IMR-90 (cell line): ENCODE data around the gene COLGALT1. TPM values are rescaled to one million over a fixed set of nuclear protein-coding genes. Genes with fewer than 3 reads are reported as not detected.

Experiments used
- ATAC-seq: fragments of 200-7000 bp; cut with Tn5 transposase; 2 replicates; pipeline ENCODE4 v1.9.1; 2020; ENCODE audit warnings: low read depth, mild to moderate bottlenecking, moderate library complexity
- BruUV-seq: library from RNA; stranded (reverse); fragments of 400-500 nt; replicated peaks from 2 replicates; lab custom pipeline; 2021; lab: Mats Ljungman, UMichigan
- CTCF ChIA-PET: fragments of 300-600 bp; formaldehyde crosslinking; extraction: SDS; loops from one replicate; lab custom pipeline; 2021; ENCODE audit warnings: antibody characterized with exemption; lab: Yijun Ruan, JAX
- POLR2A ChIA-PET: fragments of 300-600 bp; sonication (Branson Sonifier 250); formaldehyde crosslinking; loops from one replicate; lab custom pipeline; 2022; ENCODE audit warnings: antibody characterized with exemption; ENCODE audit not compliant: unreplicated experiment; lab: Charles Lee
- DNase-seq: peaks from one replicate; pipeline ENCODE4 v3.0.0; 2013
- H2AFZ ChIP-seq: replicated peaks from 2 replicates; pipeline ENCODE3; 2013; ENCODE audit warnings: low read length, mild to moderate bottlenecking; ENCODE audit not compliant: poor library complexity
- H2AK5ac ChIP-seq: 2 replicates; pipeline ENCODE4 v1.6.1; 2013; ENCODE audit warnings: low read depth, low read length, inconsistent platforms
- H2AK9ac ChIP-seq: replicated peaks from 2 replicates; pipeline ENCODE3; 2013; ENCODE audit warnings: mild to moderate bottlenecking, low read depth, low read length, moderate library complexity; ENCODE audit not compliant: poor library complexity
- H2BK120ac ChIP-seq: 2 replicates; pipeline ENCODE4 v1.6.1; 2013; ENCODE audit warnings: low read depth, low read length, inconsistent platforms
- H2BK15ac ChIP-seq: 3 replicates; pipeline ENCODE4 v1.6.1; 2013; ENCODE audit warnings: low read depth, low read length, inconsistent platforms
- H2BK20ac ChIP-seq: 2 replicates; pipeline ENCODE4 v1.6.1; 2013; ENCODE audit warnings: low read depth, mild to moderate bottlenecking, inconsistent platforms, low read length, moderate library complexity
- H2BK5ac ChIP-seq: 2 replicates; pipeline ENCODE4 v1.6.1; 2013; ENCODE audit warnings: mild to moderate bottlenecking, low read depth, low read length, inconsistent platforms; ENCODE audit not compliant: poor library complexity, severe bottlenecking
- H3K14ac ChIP-seq: replicated peaks from 2 replicates; pipeline ENCODE4 v1.6.1; 2013; ENCODE audit warnings: low read depth, low read length, inconsistent platforms
- H3K18ac ChIP-seq: 2 replicates; pipeline ENCODE4 v1.6.1; 2013; ENCODE audit warnings: low read depth, low read length, control low read depth
- H3K23ac ChIP-seq: 2 replicates; pipeline ENCODE4 v1.6.1; 2013; ENCODE audit warnings: low read depth, low read length, inconsistent platforms
- H3K27ac ChIP-seq: 2 replicates; pipeline ENCODE4 v1.5.1; 2013; ENCODE audit warnings: mild to moderate bottlenecking, control low read depth, low read length; ENCODE audit not compliant: insufficient read depth
- H3K27me3 ChIP-seq: 2 replicates; pipeline ENCODE4 v1.6.1; 2013; ENCODE audit warnings: low read length; ENCODE audit not compliant: control insufficient read depth, insufficient read depth
- H3K36me3 ChIP-seq: 2 replicates; pipeline ENCODE4 v1.6.1; 2013; ENCODE audit warnings: low read length, mixed read lengths; ENCODE audit not compliant: control insufficient read depth, insufficient read depth
- H3K4ac ChIP-seq: 2 replicates; pipeline ENCODE4 v1.6.1; 2013; ENCODE audit warnings: low read depth, low read length, inconsistent platforms
- H3K4me1 ChIP-seq: 2 replicates; pipeline ENCODE4 v1.6.1; 2013; ENCODE audit warnings: low read length, mixed read lengths; ENCODE audit not compliant: control insufficient read depth, insufficient read depth
- H3K4me2 ChIP-seq: 2 replicates; pipeline ENCODE4 v1.6.1; 2013; ENCODE audit warnings: low read depth, mild to moderate bottlenecking, control low read depth, low read length, moderate library complexity
- H3K4me3 ChIP-seq: 2 replicates; pipeline ENCODE4 v1.5.1; 2013; ENCODE audit warnings: low read depth, mild to moderate bottlenecking, control low read depth, low read length, moderate library complexity; ENCODE audit not compliant: insufficient read depth
- H3K56ac ChIP-seq: 2 replicates; pipeline ENCODE4 v1.6.1; 2013; ENCODE audit warnings: low read length, inconsistent platforms; ENCODE audit not compliant: insufficient read depth; ENCODE audit errors: extremely low read depth
- H3K79me1 ChIP-seq, 2 experiments: 2 replicates each; pipeline ENCODE4 v1.6.1; 2013; ENCODE audit warnings: low read length in 2 of 2, inconsistent platforms in 1 of 2, low read depth in 1 of 2
- H3K9ac ChIP-seq: 2 replicates; pipeline ENCODE4 v1.6.1; 2013; ENCODE audit warnings: low read depth, low read length, control low read depth
- H3K9me1 ChIP-seq: 2 replicates; pipeline ENCODE4 v1.6.1; 2013; ENCODE audit warnings: low read length, inconsistent platforms; ENCODE audit not compliant: insufficient read depth
- H3K9me3 ChIP-seq: 2 replicates; pipeline ENCODE4 v1.6.1; 2013; ENCODE audit warnings: low read length; ENCODE audit not compliant: control insufficient read depth, insufficient read depth
- H4K20me1 ChIP-seq: 2 replicates; pipeline ENCODE4 v1.6.1; 2013; ENCODE audit warnings: low read length, inconsistent platforms; ENCODE audit not compliant: insufficient read depth
- H4K5ac ChIP-seq: 2 replicates; pipeline ENCODE4 v1.6.1; 2013; ENCODE audit warnings: mild to moderate bottlenecking, low read depth, low read length, control low read depth
- H4K8ac ChIP-seq, 2 experiments: 2 replicates each; pipeline ENCODE4 v1.6.1; 2013; ENCODE audit warnings: low read depth in 2 of 2, low read length in 2 of 2, control low read depth in 1 of 2, inconsistent platforms in 1 of 2
- H4K91ac ChIP-seq: 2 replicates; pipeline ENCODE4 v1.6.1; 2013; ENCODE audit warnings: low read depth, low read length, inconsistent platforms; ENCODE audit not compliant: insufficient read depth
- CEBPB ChIP-seq: IDR thresholded peaks from 2 replicates; pipeline ENCODE4 v1.6.1; 2012; ENCODE audit warnings: low read depth, low read length, improper control_type of control experiment
- FOS ChIP-seq: fragments of 150-350 bp; IDR thresholded peaks from 2 replicates; pipeline ENCODE4 v1.6.1; 2016; ENCODE audit warnings: low read depth, low read length
- MAZ ChIP-seq: IDR thresholded peaks from 2 replicates; pipeline ENCODE4 v1.6.1; 2012; ENCODE audit warnings: low read depth, mild to moderate bottlenecking, low read length, improper control_type of control experiment, moderate library complexity, borderline replicate concordance
- MXI1 ChIP-seq: IDR thresholded peaks from 2 replicates; pipeline ENCODE4 v1.6.1; 2012; ENCODE audit warnings: low read depth, mild to moderate bottlenecking, low read length, moderate library complexity, borderline replicate concordance
- WGBS, 2 experiments: methylation state at CpG; one replicate each; pipeline versions ENCODE4 v1.1.5 to v1.1.7; 2013; ENCODE audit warnings: missing lambda C conversion rate in 2 of 2; ENCODE audit not compliant: insufficient read length in 1 of 2; ENCODE audit errors: extremely low coverage in 2 of 2; 5-methylcytosine and 5-hydroxymethylcytosine counted together
- dilution Hi-C: fragments of 300-500 bp; cut with HindIII; formaldehyde crosslinking; loops from one replicate; pipeline ENCODE4 v1.14.3; 2018; ENCODE audit warnings: low sequenced_read_pairs; ENCODE audit not compliant: unreplicated experiment
- in situ Hi-C: fragments of 300-500 bp; cut with MboI; formaldehyde crosslinking; loops from 3 replicates; pipeline ENCODE4 v1.14.3; 2019; ENCODE audit warnings: low sequenced_read_pairs, inconsistent platforms, mixed read lengths
- intact Hi-C: fragments of 100-400 bp; cut with micrococcal nuclease; formaldehyde crosslinking; loops from 2 replicates; pipeline ENCODE4 v1.10.0; 2022
- polyA plus RNA-seq, 3 experiments: library from polyadenylated mRNA; depleted of rRNA; stranded (reverse); fragments of >200 nt; gene quantifications; 2 replicates each; pipeline ENCODE4 v1.2.3, GENCODE V29; 2012; ENCODE audit warnings: low replicate concordance in 1 of 3
- total RNA-seq: library from RNA; depleted of rRNA; stranded (reverse); fragments of >200 nt; gene quantifications from 2 replicates; pipeline ENCODE4 v1.2.3, GENCODE V29; 2012
- TF ChIP-seq, protein P1 (sequence below): fragments of 150-350 bp; IDR thresholded peaks from 2 replicates; pipeline ENCODE4 v1.6.1; 2017; ENCODE audit warnings: mild to moderate bottlenecking, antibody characterized with exemption, low read length, low read depth

Gene COLGALT1
- total and polyA plus RNA-seq, 2 of the 4 experiments (the other 2 are of a cell fraction), result 77.1 to 117 TPM

DNA sequence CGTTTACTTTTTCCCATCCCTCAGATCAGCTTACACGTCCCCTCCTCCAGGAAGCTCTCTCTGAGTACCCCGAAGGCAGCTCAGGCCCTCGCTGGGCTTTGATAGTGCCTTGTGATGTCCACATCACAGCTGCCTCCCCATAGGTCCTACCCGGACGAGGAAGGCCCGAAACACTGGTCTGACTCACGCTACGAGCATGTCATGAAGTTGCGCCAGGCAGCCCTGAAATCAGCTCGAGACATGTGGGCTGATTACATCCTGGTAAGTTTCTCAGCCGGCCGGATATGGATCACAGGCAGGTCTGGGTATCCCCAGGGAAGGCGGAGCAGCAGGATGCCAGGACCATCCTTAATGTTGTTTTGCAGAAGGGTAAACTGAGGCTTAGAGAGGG is 4.8 kb downstream of the COLGALT1 start:
- 72% methylated on average over 12 of the region's 14 CpGs; no CpG with 5 or more reads in 1 of the 2 experiments for whole genome bisulfite sequencing, 2 experiments
- Histone ChIP-seq H2BK15ac (peak overlapping the region; percentile 34; the same call in 1 of the 3 replicates), H2BK20ac (no peak overlapping the region; the same call in 1 of the 2 replicates), H4K20me1 (peaks cover 3% of the 10 kb centered on the region), H2AFZ (peak overlapping the region; percentile 34), H3K14ac (0 out of 2 replicates have a peak overlapping the region, but pooled peaks have one; percentile 31), H3K4me2 (no peak overlapping the region), H4K5ac (peak overlapping the region; percentile 64; the same call in 1 of the 2 replicates), H2AK9ac (peak overlapping the region; percentile 90), H4K8ac (peak overlapping the region; percentile 39 to 73; a peak in 3 of 4 replicates), H3K4me1 (peaks cover 3% of the 10 kb centered on the region), H2BK120ac (peak overlapping the region; percentile 73; the same call in 1 of the 2 replicates), H3K9me1 (no peaks in the 10 kb centered on the region), H3K27ac (peak overlapping the region; percentile 59), H2AK5ac (peak overlapping the region; percentile 37; the same call in 1 of the 2 replicates), H3K4ac (peak overlapping the region; percentile 24), H3K9ac (no peak overlapping the region), H2BK5ac (peak overlapping the region; percentile 48), H3K18ac (no peak overlapping the region), H3K27me3 (no peaks in the 10 kb centered on the region), H4K91ac (peak overlapping the region; percentile 32; the same call in 1 of the 2 replicates), H3K56ac (no peak overlapping the region), H3K9me3 (no peaks in the 10 kb centered on the region), H3K36me3 (peaks cover 34% of the 10 kb centered on the region), H3K4me3 (no peak overlapping the region), H3K79me1 (peaks cover 13 to 60% of the 10 kb centered on the region in 2 experiments), H3K23ac (no peak overlapping the region)
- ATAC-seq (peak; percentile 38), DNase-seq (peak; percentile 93)
- intact Hi-C loops (no loop called here), in situ Hi-C loops (no loop called here), dilution Hi-C loops (no loop called here)
- no TSS peak for BruUV-seq
- CTCF ChIA-PET, result interaction anchor here (0.8 to 1.1 kb wide), 2 partner anchors 13 to 64 kb away, joined by 3 read pairs; no protein-coding TSS in a partner anchor
- TF ChIP-seq MXI1, result peak; percentile 42; the same call in 1 of the 2 replicates
- peak; percentile 51 for TF ChIP-seq FOS
- TF ChIP-seq CEBPB, result peak; percentile 92
- TF ChIP-seq, protein P1, sequence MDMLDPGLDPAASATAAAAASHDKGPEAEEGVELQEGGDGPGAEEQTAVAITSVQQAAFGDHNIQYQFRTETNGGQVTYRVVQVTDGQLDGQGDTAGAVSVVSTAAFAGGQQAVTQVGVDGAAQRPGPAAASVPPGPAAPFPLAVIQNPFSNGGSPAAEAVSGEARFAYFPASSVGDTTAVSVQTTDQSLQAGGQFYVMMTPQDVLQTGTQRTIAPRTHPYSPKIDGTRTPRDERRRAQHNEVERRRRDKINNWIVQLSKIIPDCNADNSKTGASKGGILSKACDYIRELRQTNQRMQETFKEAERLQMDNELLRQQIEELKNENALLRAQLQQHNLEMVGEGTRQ, result 0 out of 2 replicates have a peak, but pooled peaks have one; percentile 25
- no peak for TF ChIP-seq MAZ
- POLR2A ChIA-PET, result interaction anchor here (0.6 kb wide), 1 partner anchor 153 kb away, joined by 4 read pairs; no protein-coding TSS in a partner anchor
